ENCODE measurements around the gene ABCA7. TPM values are rescaled to one million over a fixed set of nuclear protein-coding genes. Genes with fewer than 3 reads are reported as not detected.

Gene ABCA7
- total RNA-seq, 3 donors from 2014 or later, result 23.5 to 25.6 (median 25.6) TPM

- no peaks in the 10 kb centered on the region for H3K36me3 ChIP-seq (ENCODE audit: low read depth)
- intact Hi-C loops (cut with DNase I, micrococcal nuclease), result no loop called here
- H3K4me1 ChIP-seq (ENCODE audit: low read depth), result peaks cover 44% of the 10 kb centered on the region
- ATAC-seq (no peak), DNase-seq (peak in 1 of 3 donors; percentile 53)
- H3K4me3 ChIP-seq, result peak overlapping the region; percentile 40
- no peaks in the 10 kb centered on the region for H3K9me3 ChIP-seq
- TF ChIP-seq CTCF (IDR thresholded peaks at IDR 0.05), result no peak
Measured at GRCh38 chr19:1067341-1067957, 27.5 kb downstream of the ABCA7 start.

GRCh38 chr19:1068009-1069001, 28.4 kb downstream of the ABCA7 start:
- peak; percentile 10 for ATAC-seq
- H3K4me3 ChIP-seq, result no peak overlapping the region
- H3K4me1 ChIP-seq (ENCODE audit: low read depth), result peaks cover 44% of the 10 kb centered on the region
- H3K36me3 ChIP-seq (ENCODE audit: low read depth), result no peaks in the 10 kb centered on the region
- intact Hi-C loops (cut with DNase I, micrococcal nuclease), result no loop called here
- no peak for TF ChIP-seq CTCF (IDR thresholded peaks at IDR 0.05)
- peak; percentile 70 to 89 (median 77) for DNase-seq
- no peaks in the 10 kb centered on the region for H3K9me3 ChIP-seq

GRCh38 chr19:1069009-1069779, 29.3 kb downstream of the ABCA7 start:
- no peaks in the 10 kb centered on the region for H3K36me3 ChIP-seq (ENCODE audit: low read depth)
- intact Hi-C loops (cut with DNase I, micrococcal nuclease), result no loop called here
- no peak overlapping the region for H3K4me3 ChIP-seq
- ATAC-seq, result peak; percentile 59
- no peaks in the 10 kb centered on the region for H3K9me3 ChIP-seq
- DNase-seq, result peak; percentile 72 to 92 (median 81)
- TF ChIP-seq CTCF (IDR thresholded peaks at IDR 0.05), result no peak
- H3K4me1 ChIP-seq (ENCODE audit: low read depth), result peaks cover 48% of the 10 kb centered on the region

- ATAC-seq (no peak), DNase-seq (no peak)
- peaks cover 49% of the 10 kb centered on the region for H3K4me1 ChIP-seq (ENCODE audit: low read depth)
- no peak overlapping the region for H3K4me3 ChIP-seq
- intact Hi-C loops (cut with DNase I, micrococcal nuclease), result no loop called here
- no peaks in the 10 kb centered on the region for H3K36me3 ChIP-seq (ENCODE audit: low read depth)
- H3K9me3 ChIP-seq, result no peaks in the 10 kb centered on the region
- no peak for TF ChIP-seq CTCF (IDR thresholded peaks at IDR 0.05)
Measured at GRCh38 chr19:1070576-1070930, 30.6 kb downstream of the ABCA7 start.

GRCh38 chr19:1070931-1071791, 31.3 kb downstream of the ABCA7 start:
- H3K4me3 ChIP-seq, result no peak overlapping the region
- no peak for TF ChIP-seq CTCF (IDR thresholded peaks at IDR 0.05)
- peaks cover 49% of the 10 kb centered on the region for H3K4me1 ChIP-seq (ENCODE audit: low read depth)

More at GRCh38 chr19:1070931-1071791, 31.3 kb downstream of the ABCA7 start:
- intact Hi-C loops (cut with DNase I, micrococcal nuclease), result no loop called here
- ATAC-seq (no peak), DNase-seq (peak in 1 of 3 donors; percentile 67)
- no peaks in the 10 kb centered on the region for H3K36me3 ChIP-seq (ENCODE audit: low read depth)
- no peaks in the 10 kb centered on the region for H3K9me3 ChIP-seq

Data from mucosa of descending colon (tissue), 3 donors.